Superior temporal gyrus (tissue), 1 donor: Measurements from ENCODE around the gene PRDX4.
"Not testable (repeated sequence)": the region's sequence is repeated elsewhere in the genome, so short reads cannot be mapped to it uniquely, and the experiment has no call there.

Source experiments
- DNase-seq: peaks from one replicate; pipeline ENCODE4 v3.0.0-alpha.2; 2016; ENCODE audit errors: extremely low spot score

PRDX4 gene

GRCh38 chrX:23667239-23668177 is at the start of gene PRDX4:
Gene PRDX4 (plus strand): TSS chrX:23667493. CDS start chrX:23667571, 78 bp downstream.
- DNase-seq, result peak; percentile 81

GRCh38 chrX:23621621-23622265 is 45.5 kb upstream of the PRDX4 start:
- no peak for DNase-seq

GRCh38 chrX:23623797-23624196 is 43.5 kb upstream of the PRDX4 start:
- DNase-seq, result no peak

- DNase-seq, result no peak
These were observed 40.6 kb upstream of the PRDX4 start for GRCh38 chrX:23626651-23627050.

- no peak for DNase-seq
These were observed 39.2 kb upstream of the PRDX4 start for GRCh38 chrX:23628131-23628530.

- no peak for DNase-seq
These were observed 36.2 kb upstream of the PRDX4 start for GRCh38 chrX:23631136-23631535.

- DNase-seq, result peak; percentile 13
These were observed 33.3 kb upstream of the PRDX4 start for GRCh38 chrX:23633834-23634580.

- DNase-seq, result no peak
These were observed 30.1 kb upstream of the PRDX4 start for GRCh38 chrX:23637187-23637586.

GRCh38 chrX:23643020-23643419 is 24.3 kb upstream of the PRDX4 start:
- DNase-seq, result no peak

GRCh38 chrX:23644744-23645143 is 22.5 kb upstream of the PRDX4 start:
- DNase-seq, result no peak

- DNase-seq, result no peak
These were observed 11.2 kb upstream of the PRDX4 start for GRCh38 chrX:23656091-23656490.

- DNase-seq, result no peak
These were observed 10.6 kb upstream of the PRDX4 start for GRCh38 chrX:23656684-23657083.

- DNase-seq, result no peak
These were observed 8.0 kb upstream of the PRDX4 start for GRCh38 chrX:23659339-23659738.

GRCh38 chrX:23660083-23660765 is 7.1 kb upstream of the PRDX4 start:
- DNase-seq, result not testable (repeated sequence)

GRCh38 chrX:23660766-23661132 is 6.5 kb upstream of the PRDX4 start:
- no peak for DNase-seq

- DNase-seq, result no peak
These were observed 5.6 kb upstream of the PRDX4 start for GRCh38 chrX:23661671-23662070.

- no peak for DNase-seq
These were observed 5.1 kb upstream of the PRDX4 start for GRCh38 chrX:23662187-23662586.

- DNase-seq, result no peak
These were observed 4.4 kb upstream of the PRDX4 start for GRCh38 chrX:23662853-23663252.

- no peak for DNase-seq
These were observed 2.8 kb upstream of the PRDX4 start for GRCh38 chrX:23664496-23664895.

- DNase-seq, result no peak
These were observed 1.0 kb upstream of the PRDX4 start for GRCh38 chrX:23666282-23666681.

- no peak for DNase-seq
These were observed 1.0 kb downstream of the PRDX4 start for GRCh38 chrX:23668335-23668734.

GRCh38 chrX:23670528-23670927 is 3.2 kb downstream of the PRDX4 start:
- no peak for DNase-seq
